Measurements from ENCODE around the gene MYPN.

MYPN gene

DNA sequence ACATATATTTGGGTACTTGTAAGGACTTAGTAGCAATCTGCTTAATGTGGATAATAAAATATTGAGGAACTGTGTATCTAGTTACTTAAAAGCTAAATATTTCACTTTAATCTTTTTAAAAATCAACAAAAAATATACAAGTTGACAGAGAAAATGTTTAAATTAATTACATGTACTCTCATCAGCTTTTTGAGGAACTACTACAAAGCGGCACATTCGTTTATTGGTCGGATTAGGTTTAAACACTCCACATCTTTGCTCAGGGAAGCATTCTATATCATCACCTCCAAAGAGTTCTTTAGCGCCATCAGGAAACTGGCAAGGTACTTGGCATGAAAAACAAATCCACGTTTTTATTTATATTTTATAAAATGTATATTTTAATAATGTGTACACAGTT is 121.0 kb downstream of the MYPN start:
- no peak for DNase-seq (ENCODE audit: low read depth)
- no peak overlapping the region for H3K4me3 ChIP-seq (ENCODE audit: low read depth, low read length)
- TF ChIP-seq, protein P1, sequence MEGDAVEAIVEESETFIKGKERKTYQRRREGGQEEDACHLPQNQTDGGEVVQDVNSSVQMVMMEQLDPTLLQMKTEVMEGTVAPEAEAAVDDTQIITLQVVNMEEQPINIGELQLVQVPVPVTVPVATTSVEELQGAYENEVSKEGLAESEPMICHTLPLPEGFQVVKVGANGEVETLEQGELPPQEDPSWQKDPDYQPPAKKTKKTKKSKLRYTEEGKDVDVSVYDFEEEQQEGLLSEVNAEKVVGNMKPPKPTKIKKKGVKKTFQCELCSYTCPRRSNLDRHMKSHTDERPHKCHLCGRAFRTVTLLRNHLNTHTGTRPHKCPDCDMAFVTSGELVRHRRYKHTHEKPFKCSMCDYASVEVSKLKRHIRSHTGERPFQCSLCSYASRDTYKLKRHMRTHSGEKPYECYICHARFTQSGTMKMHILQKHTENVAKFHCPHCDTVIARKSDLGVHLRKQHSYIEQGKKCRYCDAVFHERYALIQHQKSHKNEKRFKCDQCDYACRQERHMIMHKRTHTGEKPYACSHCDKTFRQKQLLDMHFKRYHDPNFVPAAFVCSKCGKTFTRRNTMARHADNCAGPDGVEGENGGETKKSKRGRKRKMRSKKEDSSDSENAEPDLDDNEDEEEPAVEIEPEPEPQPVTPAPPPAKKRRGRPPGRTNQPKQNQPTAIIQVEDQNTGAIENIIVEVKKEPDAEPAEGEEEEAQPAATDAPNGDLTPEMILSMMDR (conservative IDR thresholded peaks at IDR 0.05; ENCODE audit: low read depth, low read length): no peak

DNA sequence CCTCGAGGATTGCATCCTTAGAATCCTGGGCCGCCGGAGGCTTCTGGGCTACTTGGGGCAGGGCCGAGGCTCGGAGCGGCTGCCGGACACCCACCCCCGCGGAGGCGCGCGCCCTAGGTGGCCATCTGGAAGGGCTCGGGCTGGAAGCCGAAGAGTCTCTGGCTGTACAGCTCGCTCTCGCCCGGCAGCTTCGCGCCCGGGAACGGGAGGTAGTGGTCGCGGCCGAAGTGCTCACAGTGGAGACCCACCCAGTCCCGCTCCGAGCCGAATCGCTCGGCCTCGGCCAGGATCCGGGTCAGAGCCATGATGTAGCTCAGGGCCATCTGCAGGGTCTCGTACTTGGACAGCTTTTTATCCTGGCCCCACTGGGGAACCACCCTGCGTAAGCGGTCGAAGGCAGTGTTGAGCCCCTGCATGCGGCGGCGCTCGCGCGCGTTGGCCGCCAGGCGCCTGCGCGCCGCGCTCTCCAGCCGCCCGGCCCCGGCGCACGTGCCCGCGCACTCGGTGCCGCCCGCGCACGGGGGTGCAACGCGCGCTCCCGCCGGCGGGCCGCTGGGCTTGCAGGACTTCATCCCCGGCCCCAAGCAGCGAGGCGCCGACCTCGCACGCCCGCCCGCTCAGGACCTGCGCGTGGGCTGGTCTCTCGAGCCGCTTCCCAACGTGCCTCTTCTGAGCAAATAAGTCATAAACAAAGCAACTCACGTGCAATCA is 122.0 kb downstream of the MYPN start:
- TF ChIP-seq, protein P1 (conservative IDR thresholded peaks at IDR 0.05; ENCODE audit: low read depth, low read length): peak; percentile 27
- DNase-seq (ENCODE audit: low read depth): peak; percentile 62
- peak overlapping the region; percentile 64 for H3K4me3 ChIP-seq (ENCODE audit: low read depth, low read length)

DNA sequence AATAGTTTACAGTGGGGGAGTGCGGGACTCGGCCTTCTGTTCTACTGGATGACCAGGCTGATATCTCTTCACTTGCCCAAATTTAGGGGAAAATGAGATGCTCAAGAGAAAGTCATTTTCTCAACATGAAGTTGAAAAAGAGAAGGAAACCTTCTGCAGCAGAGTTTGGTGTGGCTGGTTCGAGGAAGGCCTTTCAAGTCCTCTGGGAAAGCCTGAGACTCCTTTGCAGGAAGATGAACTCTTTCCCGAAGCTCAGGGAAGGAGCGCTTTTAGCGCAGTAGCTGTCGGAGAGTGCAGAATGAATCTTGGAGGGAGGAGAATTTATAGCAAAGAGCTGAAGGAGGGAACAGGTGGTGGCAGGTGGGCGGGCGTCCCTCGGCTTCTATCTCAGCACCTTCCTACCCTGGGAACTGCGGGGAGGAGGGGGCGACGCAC is 122.5 kb downstream of the MYPN start, which contains the start of gene ATOH7:
ATOH7 (minus strand) TSS at position 297 of the 435 bp plus-strand sequence. CDS start 436 bp downstream, outside the sequence.
- no peak for DNase-seq (ENCODE audit: low read depth)
- TF ChIP-seq, protein P1 (conservative IDR thresholded peaks at IDR 0.05; ENCODE audit: low read depth, low read length): no peak
- H3K4me3 ChIP-seq (ENCODE audit: low read depth, low read length): peak within 1 kb of the TSS; percentile 64

DNA sequence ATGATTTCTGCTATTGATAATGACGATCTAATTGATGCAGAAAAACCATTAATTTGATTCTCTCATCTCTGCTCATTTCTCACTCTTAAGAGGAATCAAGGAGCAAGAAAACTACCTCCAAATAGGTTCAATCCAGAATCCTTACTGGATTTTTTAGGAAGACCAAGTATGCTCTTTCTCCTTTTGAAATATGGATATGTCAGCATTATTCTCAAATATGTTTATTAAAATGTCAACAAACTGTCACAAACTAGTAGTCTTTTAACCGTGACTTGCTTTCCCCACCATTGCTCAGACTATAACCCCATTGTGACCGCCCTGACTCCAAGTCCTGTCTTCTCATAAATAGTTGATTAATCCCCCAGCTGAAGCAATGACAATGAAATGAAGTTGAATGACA is 123.8 kb downstream of the MYPN start:
- no peak for DNase-seq (ENCODE audit: low read depth)
- H3K4me3 ChIP-seq (ENCODE audit: low read depth, low read length): no peak overlapping the region
- TF ChIP-seq, protein P1 (conservative IDR thresholded peaks at IDR 0.05; ENCODE audit: low read depth, low read length): no peak

DNA sequence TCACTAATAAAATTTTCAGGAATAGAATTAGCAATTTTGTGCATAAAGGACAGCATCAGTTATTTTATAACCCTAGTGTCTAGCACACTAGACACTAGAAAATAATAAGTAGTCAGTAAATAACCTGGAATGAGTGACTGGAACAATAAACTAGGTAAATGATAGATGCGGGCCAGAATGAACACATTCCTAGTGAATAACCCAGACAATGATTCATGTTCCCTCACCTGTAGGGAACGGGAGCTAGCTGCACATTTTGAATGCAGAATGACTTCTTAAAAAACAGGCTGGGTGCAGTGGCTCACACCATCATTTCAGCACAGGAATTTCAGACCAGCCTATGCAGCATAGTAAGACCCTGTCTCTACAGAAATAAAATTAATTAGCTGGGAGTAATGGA is 125.8 kb downstream of the MYPN start:
- TF ChIP-seq, protein P1 (conservative IDR thresholded peaks at IDR 0.05; ENCODE audit: low read depth, low read length): no peak
- no peak overlapping the region for H3K4me3 ChIP-seq (ENCODE audit: low read depth, low read length)
- no peak for DNase-seq (ENCODE audit: low read depth)

DNA sequence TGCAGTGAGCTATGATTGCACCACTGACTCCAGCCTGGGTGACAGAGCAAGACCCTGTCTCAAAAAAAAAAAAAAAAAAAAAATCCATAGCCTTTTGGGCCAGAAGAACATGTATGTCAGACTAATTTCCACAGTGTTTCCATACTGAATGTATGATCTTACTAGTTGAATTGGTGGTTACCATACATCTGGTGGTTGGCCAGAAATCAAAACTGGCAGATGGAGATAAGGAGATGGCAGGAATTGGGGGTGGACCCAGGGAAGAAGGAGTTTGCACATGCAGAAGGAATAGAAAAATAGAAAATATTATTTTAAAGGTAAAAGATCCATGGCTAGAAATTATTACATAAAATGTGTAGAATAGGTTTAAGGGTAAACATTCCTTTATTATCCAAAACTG is 126.3 kb downstream of the MYPN start:
- no peak for DNase-seq (ENCODE audit: low read depth)
- TF ChIP-seq, protein P1 (conservative IDR thresholded peaks at IDR 0.05; ENCODE audit: low read depth, low read length): no peak
- H3K4me3 ChIP-seq (ENCODE audit: low read depth, low read length): no peak overlapping the region

DNA sequence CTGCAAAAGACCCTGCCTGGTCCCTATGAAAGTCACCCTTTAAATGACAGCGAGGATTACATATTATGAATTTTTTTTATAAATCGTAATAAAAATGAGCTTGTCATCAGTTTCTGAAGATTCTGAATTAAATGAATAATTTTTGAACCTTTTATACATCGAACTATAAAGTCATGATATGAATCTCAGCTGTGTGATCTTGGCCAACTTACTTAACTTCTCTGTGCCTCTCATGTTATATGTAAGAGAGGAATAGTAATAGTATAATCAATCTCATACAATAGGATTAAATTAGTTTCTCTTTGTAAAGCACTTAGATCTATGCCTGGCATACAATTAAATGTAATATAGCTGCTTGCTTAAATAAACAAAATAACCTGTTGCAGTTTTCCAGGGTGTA is 127.9 kb downstream of the MYPN start:
- H3K4me3 ChIP-seq (ENCODE audit: low read depth, low read length): no peak overlapping the region
- TF ChIP-seq, protein P1 (conservative IDR thresholded peaks at IDR 0.05; ENCODE audit: low read depth, low read length): no peak
- no peak for DNase-seq (ENCODE audit: low read depth)
